ENCODE results near the gene RFX1. TPM values are rescaled to one million over a fixed set of nuclear protein-coding genes. Genes with fewer than 3 reads are reported as not detected.

RFX1 gene
- total and polyA plus RNA-seq, 9 of the 15 experiments (the other 6 are each of a cell fraction or from before 2014, with no cell fraction given) = 0.14 to 19.3 (median 1.2) TPM

- TF ChIP-seq ZNF318 (IDR thresholded peaks at IDR 0.05; ENCODE audit: borderline replicate concordance in 1 of 2, low read depth in 1 of 2) (no peak), ATF7 (IDR thresholded peaks at IDR 0.05) (peak; percentile 34; the same call in 1 of the 2 replicates), ZNF24 (IDR thresholded peaks at IDR 0.05) (0 out of 2 replicates have a peak, but pooled peaks have one; percentile 9), ZNF717 (CRISPR knock-in tag; IDR thresholded peaks at IDR 0.05) (no peak), PHB2 (IDR thresholded peaks at IDR 0.05; ENCODE audit: low read depth) (no peak), IRF2 (CRISPR knock-in tag; IDR thresholded peaks at IDR 0.05) (no peak), PBX2 (CRISPR knock-in tag; IDR thresholded peaks at IDR 0.05; ENCODE audit: low read depth) (no peak), PBX2 (tag; conservative IDR thresholded peaks at IDR 0.05; ENCODE audit: low read depth) (no peak), CBFA2T3 (IDR thresholded peaks at IDR 0.05) (peak; percentile 25; the same call in 1 of the 2 replicates), TCF3 (CRISPR knock-in tag; IDR thresholded peaks at IDR 0.05) (peak; percentile 28; the same call in 1 of the 2 replicates), ZNF384 (IDR thresholded peaks at IDR 0.05; ENCODE audit: low read depth, low read length) (peak; percentile 76), RAD21 (CRISPR knock-in tag; conservative IDR thresholded peaks at IDR 0.05 in 1 of 2, IDR thresholded peaks at IDR 0.05 in 1 of 2) (peak in 1 of 2 experiments; percentile 48; a peak in 2 of 4 replicates), ARID2 (IDR thresholded peaks at IDR 0.05) (no peak), MAX (CRISPR knock-in tag; IDR thresholded peaks at IDR 0.05) (no peak), HNRNPL (IDR thresholded peaks at IDR 0.05; ENCODE audit: low read depth, low read length) (no peak)
These were observed 17.5 kb upstream of the RFX1 start (continued) for GRCh38 chr19:14023404-14024235.
